Neutrophil (primary cell): ENCODE measurements around the gene TNFSF8.

ENCODE experiments used
- H3K27ac ChIP-seq: fragments of 200-600 bp; sonication (generic); 2 replicates; pipeline ENCODE4 v1.5.1; 2016; ENCODE audit warnings: mild to moderate bottlenecking, moderate library complexity
- H3K27me3 ChIP-seq: fragments of 200-600 bp; sonication (generic); 2 replicates; pipeline ENCODE4 v1.6.0; 2016; ENCODE audit warnings: mild to moderate bottlenecking
- H3K36me3 ChIP-seq: fragments of 200-600 bp; sonication (generic); 2 replicates; pipeline ENCODE4 v1.5.1; 2017
- H3K4me1 ChIP-seq, 2 experiments: fragments of 200-600 bp in 1 of 2; sonication (generic) in 1 of 2; 1 replicate in 1 of 2; 2 replicates in 1 of 2; pipeline versions ENCODE4 v1.5.1 to v1.6.1; 2013 to 2016; ENCODE audit warnings: low read depth in 1 of 2, low read length in 1 of 2, mild to moderate bottlenecking in 1 of 2, moderate library complexity in 1 of 2; ENCODE audit not compliant: control insufficient read depth in 1 of 2, insufficient read depth in 1 of 2
- H3K4me3 ChIP-seq, 2 experiments: fragments of 200-600 bp in 1 of 2; sonication (generic) in 1 of 2; 1 replicate in 1 of 2; 2 replicates in 1 of 2; pipeline ENCODE4 v1.5.1; 2013 to 2016; ENCODE audit warnings: low read depth in 1 of 2, low read length in 1 of 2, mild to moderate bottlenecking in 1 of 2, moderate library complexity in 1 of 2
- H3K9me3 ChIP-seq: fragments of 200-600 bp; sonication (generic); 2 replicates; pipeline ENCODE4 v1.5.1; 2016
- TF ChIP-seq, protein P1 (sequence below): fragments of 200-600 bp; sonication (generic); IDR thresholded peaks from 2 replicates; pipeline ENCODE4 v1.5.1; 2016; ENCODE audit warnings: antibody characterized with exemption

Gene TNFSF8, protein sequence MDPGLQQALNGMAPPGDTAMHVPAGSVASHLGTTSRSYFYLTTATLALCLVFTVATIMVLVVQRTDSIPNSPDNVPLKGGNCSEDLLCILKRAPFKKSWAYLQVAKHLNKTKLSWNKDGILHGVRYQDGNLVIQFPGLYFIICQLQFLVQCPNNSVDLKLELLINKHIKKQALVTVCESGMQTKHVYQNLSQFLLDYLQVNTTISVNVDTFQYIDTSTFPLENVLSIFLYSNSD

DNA sequence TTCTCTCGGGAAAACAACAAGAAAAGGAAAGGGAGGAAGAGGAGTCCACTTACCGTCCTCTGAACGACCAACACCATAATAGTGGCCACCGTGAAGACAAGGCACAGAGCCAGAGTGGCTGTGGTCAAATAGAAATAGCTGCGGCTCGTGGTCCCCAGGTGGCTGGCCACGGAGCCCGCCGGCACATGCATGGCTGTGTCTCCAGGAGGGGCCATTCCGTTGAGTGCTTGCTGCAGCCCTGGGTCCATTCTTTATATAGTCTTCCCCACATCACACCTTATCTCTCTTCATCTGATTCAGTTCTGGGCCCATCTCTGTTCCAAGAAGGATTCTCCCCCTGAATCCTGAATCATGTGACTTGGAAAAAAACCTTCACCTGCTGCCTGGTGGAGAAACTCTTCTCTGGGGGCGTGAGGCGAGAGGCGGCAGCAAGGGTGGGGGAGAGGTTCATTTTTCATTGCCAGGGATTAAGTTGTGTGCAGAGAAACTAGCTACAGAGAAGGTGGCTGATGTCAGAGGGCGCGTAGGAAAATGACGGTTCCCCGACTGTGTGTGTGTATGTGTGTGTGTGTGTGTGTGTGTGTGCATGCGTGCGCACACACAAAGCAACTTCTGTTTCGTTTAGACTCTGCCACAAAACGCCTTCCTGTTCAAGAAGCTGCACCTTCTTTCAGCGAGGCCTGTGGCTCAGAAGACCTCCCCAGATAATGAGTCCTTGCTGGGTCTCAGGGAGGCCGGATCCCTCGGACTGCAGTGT is at the start of gene TNFSF8:
Gene TNFSF8 (minus strand): TSS at position 536 of the 757 bp plus-strand sequence. CDS start 288 bp downstream, at position 248.
- H3K9me3 ChIP-seq, result no peaks in the 10 kb centered on the region
- H3K27ac ChIP-seq, result peak within 1 kb of the TSS; percentile 90
- TF ChIP-seq, protein P1, sequence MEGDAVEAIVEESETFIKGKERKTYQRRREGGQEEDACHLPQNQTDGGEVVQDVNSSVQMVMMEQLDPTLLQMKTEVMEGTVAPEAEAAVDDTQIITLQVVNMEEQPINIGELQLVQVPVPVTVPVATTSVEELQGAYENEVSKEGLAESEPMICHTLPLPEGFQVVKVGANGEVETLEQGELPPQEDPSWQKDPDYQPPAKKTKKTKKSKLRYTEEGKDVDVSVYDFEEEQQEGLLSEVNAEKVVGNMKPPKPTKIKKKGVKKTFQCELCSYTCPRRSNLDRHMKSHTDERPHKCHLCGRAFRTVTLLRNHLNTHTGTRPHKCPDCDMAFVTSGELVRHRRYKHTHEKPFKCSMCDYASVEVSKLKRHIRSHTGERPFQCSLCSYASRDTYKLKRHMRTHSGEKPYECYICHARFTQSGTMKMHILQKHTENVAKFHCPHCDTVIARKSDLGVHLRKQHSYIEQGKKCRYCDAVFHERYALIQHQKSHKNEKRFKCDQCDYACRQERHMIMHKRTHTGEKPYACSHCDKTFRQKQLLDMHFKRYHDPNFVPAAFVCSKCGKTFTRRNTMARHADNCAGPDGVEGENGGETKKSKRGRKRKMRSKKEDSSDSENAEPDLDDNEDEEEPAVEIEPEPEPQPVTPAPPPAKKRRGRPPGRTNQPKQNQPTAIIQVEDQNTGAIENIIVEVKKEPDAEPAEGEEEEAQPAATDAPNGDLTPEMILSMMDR, result no peak
- H3K27me3 ChIP-seq, result no peaks in the 10 kb centered on the region
- H3K4me3 ChIP-seq, result peak within 1 kb of the TSS; percentile 63 to 85
- H3K36me3 ChIP-seq, result no peaks in the 10 kb centered on the region
- H3K4me1 ChIP-seq, result peaks cover 35 to 37% of the 10 kb centered on the region in 2 experiments

DNA sequence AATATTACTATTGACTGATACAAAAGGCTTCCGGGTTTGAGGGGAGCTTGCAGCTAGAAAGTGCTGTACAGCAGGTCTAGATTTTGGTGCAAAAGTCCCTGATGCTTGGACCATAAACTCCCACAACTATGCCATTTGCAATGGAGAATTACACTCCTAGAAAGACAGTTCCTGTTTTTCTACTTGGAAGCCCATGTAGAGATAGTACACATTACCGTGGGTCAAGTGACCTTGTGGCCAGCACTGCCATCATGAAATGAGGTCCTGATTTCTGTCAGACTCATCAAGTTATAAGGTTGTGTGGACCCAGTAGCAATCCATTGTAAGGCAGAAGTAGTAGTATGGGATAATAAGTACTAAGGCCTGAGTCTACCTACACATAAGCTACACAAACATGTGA is 42.8 kb upstream of the TNFSF8 start:
- H3K4me1 ChIP-seq, result no peaks in the 10 kb centered on the region
- TF ChIP-seq, protein P1, result no peak
- peak overlapping the region; percentile 30 for H3K27ac ChIP-seq
- no peaks in the 10 kb centered on the region for H3K36me3 ChIP-seq
- no peak overlapping the region for H3K4me3 ChIP-seq
- H3K27me3 ChIP-seq, result no peaks in the 10 kb centered on the region
- no peaks in the 10 kb centered on the region for H3K9me3 ChIP-seq

DNA sequence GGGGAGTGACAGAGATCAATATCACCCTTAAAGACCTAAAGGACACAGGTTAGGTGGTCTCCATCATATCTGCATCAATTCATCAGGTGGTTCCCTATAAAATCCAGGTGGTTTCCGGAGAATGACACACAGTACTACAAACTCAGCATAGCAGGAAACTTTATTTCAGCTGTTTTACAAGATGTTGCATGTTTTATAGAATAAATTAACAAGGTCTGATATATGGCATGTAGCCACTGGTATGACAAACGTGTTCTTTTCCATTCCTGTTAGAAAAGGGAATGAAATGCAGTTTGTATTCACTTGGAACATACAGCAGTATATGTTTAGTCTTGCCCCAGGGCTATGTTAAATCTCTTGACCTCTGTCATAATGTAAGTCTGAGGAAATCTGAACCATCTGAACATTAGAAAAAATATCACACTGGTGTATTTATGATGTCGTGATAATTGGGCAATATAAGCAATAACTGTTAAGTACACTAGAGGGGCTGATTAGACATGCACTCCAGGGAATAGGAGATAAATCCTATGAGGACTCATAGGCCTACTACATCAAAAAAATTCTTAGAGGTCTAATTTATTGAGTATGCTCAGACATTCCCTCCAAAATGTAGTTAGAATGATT is 42.2 kb upstream of the TNFSF8 start:
- H3K27ac ChIP-seq, result peak overlapping the region; percentile 30
- no peaks in the 10 kb centered on the region for H3K4me1 ChIP-seq
- H3K9me3 ChIP-seq, result no peaks in the 10 kb centered on the region
- TF ChIP-seq, protein P1, result no peak
- no peak overlapping the region for H3K4me3 ChIP-seq
- H3K36me3 ChIP-seq, result no peaks in the 10 kb centered on the region
- H3K27me3 ChIP-seq, result no peaks in the 10 kb centered on the region

DNA sequence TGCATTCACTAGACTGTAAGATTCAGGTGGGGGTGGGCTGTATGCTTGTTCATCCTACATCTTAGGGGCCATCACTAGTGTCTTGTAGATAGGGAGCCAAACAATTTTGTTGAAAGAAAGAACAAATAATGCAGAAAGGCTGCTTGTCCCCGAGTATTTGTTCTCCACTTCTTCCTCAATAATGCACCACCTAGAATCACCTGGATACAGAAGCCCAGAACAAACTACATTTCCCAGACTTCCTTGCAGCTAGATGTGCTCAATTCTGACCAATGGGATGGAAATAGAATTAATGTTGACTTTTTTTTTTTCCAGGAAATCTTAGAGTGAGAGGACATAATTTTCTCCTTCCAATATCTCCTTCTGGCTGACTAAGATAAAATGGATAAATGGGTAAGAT is 38.9 kb upstream of the TNFSF8 start:
- Histone ChIP-seq H3K4me3 (no peak overlapping the region), H3K9me3 (no peaks in the 10 kb centered on the region), H3K27me3 (no peaks in the 10 kb centered on the region), H3K27ac (no peak overlapping the region), H3K4me1 (no peaks in the 10 kb centered on the region), H3K36me3 (no peaks in the 10 kb centered on the region)
- TF ChIP-seq, protein P1, result no peak

DNA sequence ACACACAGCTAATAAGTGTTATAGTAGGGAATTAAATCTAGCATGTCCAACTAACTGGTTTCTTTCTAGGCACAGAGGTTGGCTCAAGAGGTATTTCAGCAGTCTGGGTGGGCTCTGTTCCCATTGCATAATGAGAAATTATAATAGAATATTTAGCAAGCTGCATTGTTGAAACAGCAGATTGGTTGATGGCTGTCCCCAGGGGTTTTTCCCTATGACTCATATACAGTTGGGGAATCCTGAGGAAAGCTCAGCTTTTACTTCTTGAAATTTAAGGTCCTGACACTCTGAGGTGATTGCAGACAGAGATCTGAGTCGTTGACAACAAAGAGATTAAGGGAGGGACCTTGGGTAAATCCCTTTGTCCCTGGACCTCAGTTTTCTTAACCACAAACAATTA is 38.3 kb upstream of the TNFSF8 start:
- H3K9me3 ChIP-seq, result no peaks in the 10 kb centered on the region
- H3K4me1 ChIP-seq, result no peaks in the 10 kb centered on the region
- H3K27ac ChIP-seq, result no peak overlapping the region
- H3K4me3 ChIP-seq, result no peak overlapping the region
- TF ChIP-seq, protein P1, result no peak
- H3K27me3 ChIP-seq, result no peaks in the 10 kb centered on the region
- no peaks in the 10 kb centered on the region for H3K36me3 ChIP-seq
